Memory B cell (primary cell): Measurements from ENCODE around the gene CH25H.

Experiments used
- ATAC-seq: fragments of 150-1000 bp; cut with Tn5 transposase; 2 replicates; pipeline ENCODE4 v1.10.0; 2021; ENCODE audit warnings: low read depth, mild to moderate bottlenecking, moderate library complexity
- DNase-seq, 2 donors: peaks; one replicate each; pipeline ENCODE4 v3.0.0; 2022; ENCODE audit warnings: low spot score in 2 of 2
- H3K27ac Mint-ChIP-seq: one replicate; pipeline ENCODE4 v1.8.0; 2022; ENCODE audit warnings: mild to moderate bottlenecking, moderate library complexity, mixed read lengths
- H3K27me3 Mint-ChIP-seq: one replicate; pipeline ENCODE4 v1.8.0; 2022; ENCODE audit warnings: mixed read lengths
- H3K36me3 Mint-ChIP-seq: one replicate; pipeline ENCODE4 v1.8.0; 2022; ENCODE audit warnings: mild to moderate bottlenecking, mixed read lengths
- H3K4me1 Mint-ChIP-seq: one replicate; pipeline ENCODE4 v1.8.0; 2022; ENCODE audit warnings: mixed read lengths
- H3K4me3 Mint-ChIP-seq: one replicate; pipeline ENCODE4 v1.8.0; 2022; ENCODE audit warnings: mild to moderate bottlenecking, moderate library complexity, mixed read lengths
- H3K9me3 Mint-ChIP-seq: one replicate; pipeline ENCODE4 v1.8.0; 2022; ENCODE audit warnings: mixed read lengths

Gene CH25H

GRCh38 chr10:89217057-89217990 is 10.2 kb upstream of the CH25H start:
- H3K27ac Mint-ChIP-seq = no peak overlapping the region
- no peak overlapping the region for H3K4me3 Mint-ChIP-seq
- DNase-seq = peak; percentile 48 to 59
- H3K27me3 Mint-ChIP-seq = no peaks in the 10 kb centered on the region
- peaks cover 8% of the 10 kb centered on the region for H3K36me3 Mint-ChIP-seq
- peak; percentile 68 for ATAC-seq
- no peaks in the 10 kb centered on the region for H3K9me3 Mint-ChIP-seq
- H3K4me1 Mint-ChIP-seq = peaks cover 7% of the 10 kb centered on the region

- ATAC-seq = no peak
- DNase-seq = no peak
- H3K36me3 Mint-ChIP-seq = peaks cover 6% of the 10 kb centered on the region
- peaks cover 7% of the 10 kb centered on the region for H3K4me1 Mint-ChIP-seq
- H3K27me3 Mint-ChIP-seq = peaks cover 2% of the 10 kb centered on the region
- H3K4me3 Mint-ChIP-seq = no peak overlapping the region
- H3K27ac Mint-ChIP-seq = no peak overlapping the region
- H3K9me3 Mint-ChIP-seq = no peaks in the 10 kb centered on the region
Observed at GRCh38 chr10:89216056-89216455, 8.9 kb upstream of the CH25H start.

- ATAC-seq = no peak
- Mint-ChIP-seq H3K27me3 (peaks cover 7% of the 10 kb centered on the region), H3K27ac (no peak overlapping the region), H3K4me1 (peaks cover 7% of the 10 kb centered on the region), H3K4me3 (no peak overlapping the region), H3K36me3 (peaks cover 2% of the 10 kb centered on the region), H3K9me3 (no peaks in the 10 kb centered on the region)
- DNase-seq = no peak
Observed at GRCh38 chr10:89215511-89215910, 8.4 kb upstream of the CH25H start.

- no peak overlapping the region for H3K4me3 Mint-ChIP-seq
- peaks cover 2% of the 10 kb centered on the region for H3K36me3 Mint-ChIP-seq
Observed at GRCh38 chr10:89214566-89215165, 7.5 kb upstream of the CH25H start.

GRCh38 chr10:89213191-89213808 is 6.2 kb upstream of the CH25H start:
- ATAC-seq (peak; percentile 50), DNase-seq (peak in 1 of 2 donors; percentile 38)
- H3K27ac Mint-ChIP-seq = no peak overlapping the region
- H3K4me3 Mint-ChIP-seq = no peak overlapping the region
- peaks cover 10% of the 10 kb centered on the region for H3K4me1 Mint-ChIP-seq
- no peaks in the 10 kb centered on the region for H3K9me3 Mint-ChIP-seq
- peaks cover 2% of the 10 kb centered on the region for H3K36me3 Mint-ChIP-seq
- H3K27me3 Mint-ChIP-seq = peaks cover 11% of the 10 kb centered on the region

More at GRCh38 chr10:89214566-89215165, 7.5 kb upstream of the CH25H start:
- peaks cover 7% of the 10 kb centered on the region for H3K4me1 Mint-ChIP-seq
- H3K27ac Mint-ChIP-seq = no peak overlapping the region
- DNase-seq (no peak), ATAC-seq (no peak)
- H3K27me3 Mint-ChIP-seq = peaks cover 8% of the 10 kb centered on the region
- no peaks in the 10 kb centered on the region for H3K9me3 Mint-ChIP-seq

- DNase-seq = no peak
- H3K4me1 Mint-ChIP-seq = peaks cover 15% of the 10 kb centered on the region
- H3K9me3 Mint-ChIP-seq = no peaks in the 10 kb centered on the region
- H3K36me3 Mint-ChIP-seq = peaks cover 2% of the 10 kb centered on the region
- no peak for ATAC-seq
- no peak overlapping the region for H3K4me3 Mint-ChIP-seq
- no peak overlapping the region for H3K27ac Mint-ChIP-seq
- H3K27me3 Mint-ChIP-seq = peaks cover 15% of the 10 kb centered on the region
Observed at GRCh38 chr10:89210794-89211425, 3.8 kb upstream of the CH25H start.

- Mint-ChIP-seq H3K9me3 (no peaks in the 10 kb centered on the region), H3K27ac (no peak overlapping the region), H3K4me1 (peaks cover 15% of the 10 kb centered on the region), H3K36me3 (peaks cover under 1% of the 10 kb centered on the region), H3K4me3 (no peak overlapping the region), H3K27me3 (peaks cover 16% of the 10 kb centered on the region)
- no peak for ATAC-seq
- no peak for DNase-seq
Observed at GRCh38 chr10:89209718-89210117, 2.6 kb upstream of the CH25H start.

- ATAC-seq (peak; percentile 23), DNase-seq (peak; percentile 10 to 44)
- peak overlapping the region; percentile 81 for H3K4me3 Mint-ChIP-seq
- H3K9me3 Mint-ChIP-seq = no peaks in the 10 kb centered on the region
- peaks cover 13% of the 10 kb centered on the region for H3K4me1 Mint-ChIP-seq
- H3K27ac Mint-ChIP-seq = no peak overlapping the region
- peaks cover 16% of the 10 kb centered on the region for H3K27me3 Mint-ChIP-seq
- no peaks in the 10 kb centered on the region for H3K36me3 Mint-ChIP-seq
Observed at GRCh38 chr10:89207801-89208551, 859 bp upstream of the CH25H start.

GRCh38 chr10:89206402-89207180 is 526 bp downstream of the CH25H start:
- H3K4me3 Mint-ChIP-seq = peak overlapping the region; percentile 81
- no peak overlapping the region for H3K27ac Mint-ChIP-seq
- H3K36me3 Mint-ChIP-seq = no peaks in the 10 kb centered on the region
- peaks cover 16% of the 10 kb centered on the region for H3K27me3 Mint-ChIP-seq
- H3K4me1 Mint-ChIP-seq = peaks cover 13% of the 10 kb centered on the region
- ATAC-seq (peak; percentile 66), DNase-seq (peak; percentile 29 to 46)
- no peaks in the 10 kb centered on the region for H3K9me3 Mint-ChIP-seq

- H3K36me3 Mint-ChIP-seq = no peaks in the 10 kb centered on the region
- ATAC-seq (no peak), DNase-seq (no peak)
- H3K4me3 Mint-ChIP-seq = no peak overlapping the region
- peaks cover 13% of the 10 kb centered on the region for H3K4me1 Mint-ChIP-seq
- no peaks in the 10 kb centered on the region for H3K9me3 Mint-ChIP-seq
- H3K27ac Mint-ChIP-seq = no peak overlapping the region
- H3K27me3 Mint-ChIP-seq = peaks cover 11% of the 10 kb centered on the region
Observed at GRCh38 chr10:89204621-89205185, 2.4 kb downstream of the CH25H start.

- H3K27ac Mint-ChIP-seq = no peak overlapping the region
- peaks cover 10% of the 10 kb centered on the region for H3K4me1 Mint-ChIP-seq
- no peaks in the 10 kb centered on the region for H3K9me3 Mint-ChIP-seq
- ATAC-seq (no peak), DNase-seq (no peak)
- H3K4me3 Mint-ChIP-seq = no peak overlapping the region
- peaks cover 7% of the 10 kb centered on the region for H3K27me3 Mint-ChIP-seq
- H3K36me3 Mint-ChIP-seq = no peaks in the 10 kb centered on the region
Observed at GRCh38 chr10:89203237-89203636, 3.9 kb downstream of the CH25H start.

GRCh38 chr10:89202033-89202425 is 5.1 kb downstream of the CH25H start:
- H3K4me1 Mint-ChIP-seq = peaks cover 7% of the 10 kb centered on the region
- peaks cover 7% of the 10 kb centered on the region for H3K27me3 Mint-ChIP-seq
- ATAC-seq (no peak), DNase-seq (no peak)
- no peak overlapping the region for H3K27ac Mint-ChIP-seq
- H3K36me3 Mint-ChIP-seq = no peaks in the 10 kb centered on the region
- H3K4me3 Mint-ChIP-seq = no peak overlapping the region
- H3K9me3 Mint-ChIP-seq = no peaks in the 10 kb centered on the region
